ENCODE results near the gene MAST3.

GRCh38 chr19:18161636-18162002 is 64.0 kb downstream of the MAST3 start:
- TF ChIP-seq TAF1 (IDR thresholded peaks at IDR 0.05; ENCODE audit: borderline replicate concordance, low read depth, low read length) (no peak), PBX3 (IDR thresholded peaks at IDR 0.05) (no peak)
- TF ChIP-seq, protein P1, sequence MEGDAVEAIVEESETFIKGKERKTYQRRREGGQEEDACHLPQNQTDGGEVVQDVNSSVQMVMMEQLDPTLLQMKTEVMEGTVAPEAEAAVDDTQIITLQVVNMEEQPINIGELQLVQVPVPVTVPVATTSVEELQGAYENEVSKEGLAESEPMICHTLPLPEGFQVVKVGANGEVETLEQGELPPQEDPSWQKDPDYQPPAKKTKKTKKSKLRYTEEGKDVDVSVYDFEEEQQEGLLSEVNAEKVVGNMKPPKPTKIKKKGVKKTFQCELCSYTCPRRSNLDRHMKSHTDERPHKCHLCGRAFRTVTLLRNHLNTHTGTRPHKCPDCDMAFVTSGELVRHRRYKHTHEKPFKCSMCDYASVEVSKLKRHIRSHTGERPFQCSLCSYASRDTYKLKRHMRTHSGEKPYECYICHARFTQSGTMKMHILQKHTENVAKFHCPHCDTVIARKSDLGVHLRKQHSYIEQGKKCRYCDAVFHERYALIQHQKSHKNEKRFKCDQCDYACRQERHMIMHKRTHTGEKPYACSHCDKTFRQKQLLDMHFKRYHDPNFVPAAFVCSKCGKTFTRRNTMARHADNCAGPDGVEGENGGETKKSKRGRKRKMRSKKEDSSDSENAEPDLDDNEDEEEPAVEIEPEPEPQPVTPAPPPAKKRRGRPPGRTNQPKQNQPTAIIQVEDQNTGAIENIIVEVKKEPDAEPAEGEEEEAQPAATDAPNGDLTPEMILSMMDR (IDR thresholded peaks at IDR 0.05), result no peak
